Activated T-helper 1 cell treated with Interleukin-2 at 50 U/mL for 16 hours (primary cell): Measurements from ENCODE around the gene ALAS1.
"Not testable (repeated sequence)": the region's sequence is repeated elsewhere in the genome, so short reads cannot be mapped to it uniquely, and the experiment has no call there.

Source experiments
- DNase-seq: peaks from one replicate; pipeline ENCODE4 v3.0.0-alpha.2; 2020; ENCODE audit warnings: low read depth

ALAS1 gene

DNA sequence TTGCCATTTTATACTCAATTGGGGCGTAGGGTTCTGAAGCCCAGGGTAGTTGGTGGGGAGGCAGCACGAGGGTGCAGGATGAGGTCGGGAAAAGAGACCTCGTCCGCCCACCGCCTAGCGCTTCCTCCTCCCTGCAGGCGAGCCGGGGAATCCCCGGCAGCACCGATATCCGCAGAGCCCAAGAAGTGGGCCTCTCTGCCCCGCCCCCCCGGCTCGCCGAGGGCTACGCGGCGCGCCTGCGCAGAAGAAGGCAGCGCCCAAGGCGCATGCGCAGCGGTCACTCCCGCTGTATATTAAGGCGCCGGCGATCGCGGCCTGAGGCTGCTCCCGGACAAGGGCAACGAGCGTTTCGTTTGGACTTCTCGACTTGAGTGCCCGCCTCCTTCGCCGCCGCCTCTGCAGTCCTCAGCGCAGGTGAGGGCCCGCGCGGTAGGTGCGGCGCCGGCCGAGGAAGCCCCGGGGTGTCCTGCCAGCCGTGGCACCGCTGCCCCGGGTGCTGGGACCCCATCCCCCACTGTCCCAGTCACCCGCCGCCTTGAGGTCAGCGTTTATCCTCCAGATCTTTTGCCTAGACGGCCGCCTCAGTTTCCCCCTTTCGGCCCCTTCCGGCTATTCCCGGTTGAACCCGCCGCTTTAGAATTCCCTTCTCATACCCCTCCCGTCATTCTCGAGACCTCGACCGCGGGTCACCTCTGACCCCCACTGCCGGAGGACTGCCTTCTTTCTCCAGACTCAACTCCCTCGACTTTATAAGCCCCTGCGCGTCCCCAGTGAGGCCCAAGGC lies at the start of gene ALAS1:
ALAS1 (plus strand) TSS at position 319 of the 784 bp plus-strand sequence. CDS start 1,082 bp downstream, outside the sequence.
- peak; percentile 91 for DNase-seq

DNA sequence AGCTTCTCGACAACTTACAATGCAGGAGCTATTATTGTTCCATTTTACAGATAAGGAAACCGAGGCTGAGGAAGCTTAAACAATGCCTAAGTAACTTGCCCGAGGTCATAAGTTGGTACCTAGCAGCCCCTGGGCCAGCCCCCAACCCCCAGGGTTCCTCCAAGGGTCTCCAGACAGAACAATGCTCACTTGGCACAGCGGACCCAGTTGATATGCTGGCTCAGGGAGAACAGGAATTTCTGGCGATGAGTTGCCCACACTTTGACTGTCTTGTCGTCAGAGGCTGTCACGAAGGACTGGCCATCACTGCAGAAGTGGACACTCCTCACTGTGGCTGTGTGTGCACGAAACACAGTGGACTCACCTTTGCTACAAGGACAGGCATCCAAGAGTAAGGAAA lies 48.9 kb upstream of the ALAS1 start:
- DNase-seq: no peak

DNA sequence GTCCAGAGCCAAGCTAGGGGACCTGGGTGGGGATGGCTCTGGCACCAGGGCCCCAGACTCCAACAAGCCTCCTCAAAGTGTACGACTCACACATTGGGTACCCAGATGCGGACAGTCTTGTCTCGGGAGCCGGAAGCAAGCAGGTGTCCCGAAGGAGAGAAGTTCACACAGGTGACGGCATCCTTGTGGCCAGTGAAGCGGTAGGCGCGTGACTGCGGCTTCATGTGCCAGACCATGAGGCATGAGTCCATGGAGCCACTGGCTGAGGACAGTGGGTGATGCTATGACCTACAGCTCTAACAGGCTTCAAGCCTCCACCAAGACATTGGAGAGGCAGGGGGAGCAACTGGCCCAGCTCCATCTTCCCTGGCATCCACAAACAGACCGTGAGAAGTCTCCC lies 48.2 kb upstream of the ALAS1 start:
- no peak for DNase-seq

DNA sequence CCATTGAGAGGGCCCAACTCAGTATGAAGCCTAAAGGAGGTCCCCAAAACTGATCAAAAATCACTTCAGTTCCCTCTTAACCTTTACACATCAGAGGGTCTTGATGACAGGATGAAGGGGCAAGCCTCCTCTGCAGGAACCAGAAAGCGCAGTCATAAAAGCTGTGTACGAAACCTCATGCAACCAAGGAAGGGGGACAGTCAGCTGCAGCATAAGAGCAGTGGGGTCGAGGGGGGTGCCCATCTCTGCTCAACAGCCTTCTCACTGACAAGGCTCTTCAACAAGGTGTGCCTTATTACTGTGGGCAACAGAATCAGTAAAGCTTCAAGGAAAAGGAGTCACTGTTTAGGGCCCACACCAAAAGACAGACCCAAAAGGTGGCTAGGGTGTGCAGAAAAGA lies 47.6 kb upstream of the ALAS1 start:
- DNase-seq: no peak

DNA sequence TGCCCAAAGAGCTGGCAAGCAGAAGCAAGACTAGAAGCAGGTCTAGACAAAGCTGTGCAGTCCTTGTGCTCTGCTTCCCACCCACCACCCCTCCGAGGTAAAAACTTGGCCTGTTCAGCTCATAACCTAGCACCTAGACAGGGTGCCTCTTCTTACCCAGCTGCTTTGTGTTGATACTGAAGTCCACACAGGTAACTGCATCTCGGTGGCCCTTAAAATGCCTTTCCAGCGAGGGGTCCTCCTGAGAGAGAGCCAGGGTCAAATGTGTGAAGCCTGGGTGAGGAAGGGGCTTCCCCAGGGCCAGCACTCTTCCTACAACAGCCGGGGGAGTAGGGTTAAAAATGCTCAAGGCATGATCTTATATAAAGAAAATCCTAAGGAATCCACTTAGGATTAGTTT lies 47.1 kb upstream of the ALAS1 start:
- no peak for DNase-seq

DNA sequence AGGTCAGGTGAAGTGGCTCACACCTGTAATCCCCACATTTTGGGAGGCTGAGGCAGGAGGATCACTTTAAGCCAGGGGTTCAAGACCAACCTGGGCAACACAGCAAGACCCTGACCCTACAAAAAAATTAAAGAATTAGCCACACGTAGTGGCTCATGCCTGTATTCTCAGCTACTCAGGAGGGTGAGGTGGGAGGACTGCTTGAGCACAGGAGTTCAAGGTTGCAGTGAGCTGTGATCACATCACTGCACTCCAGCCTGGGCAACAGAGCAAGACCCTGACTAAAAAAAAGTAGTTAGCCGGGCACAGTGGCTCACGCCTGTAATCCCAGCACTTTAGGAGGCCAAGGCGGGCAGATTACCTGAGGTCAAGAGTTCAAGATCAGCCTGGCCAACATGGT lies 46.0 kb upstream of the ALAS1 start:
- DNase-seq: not testable (repeated sequence)

DNA sequence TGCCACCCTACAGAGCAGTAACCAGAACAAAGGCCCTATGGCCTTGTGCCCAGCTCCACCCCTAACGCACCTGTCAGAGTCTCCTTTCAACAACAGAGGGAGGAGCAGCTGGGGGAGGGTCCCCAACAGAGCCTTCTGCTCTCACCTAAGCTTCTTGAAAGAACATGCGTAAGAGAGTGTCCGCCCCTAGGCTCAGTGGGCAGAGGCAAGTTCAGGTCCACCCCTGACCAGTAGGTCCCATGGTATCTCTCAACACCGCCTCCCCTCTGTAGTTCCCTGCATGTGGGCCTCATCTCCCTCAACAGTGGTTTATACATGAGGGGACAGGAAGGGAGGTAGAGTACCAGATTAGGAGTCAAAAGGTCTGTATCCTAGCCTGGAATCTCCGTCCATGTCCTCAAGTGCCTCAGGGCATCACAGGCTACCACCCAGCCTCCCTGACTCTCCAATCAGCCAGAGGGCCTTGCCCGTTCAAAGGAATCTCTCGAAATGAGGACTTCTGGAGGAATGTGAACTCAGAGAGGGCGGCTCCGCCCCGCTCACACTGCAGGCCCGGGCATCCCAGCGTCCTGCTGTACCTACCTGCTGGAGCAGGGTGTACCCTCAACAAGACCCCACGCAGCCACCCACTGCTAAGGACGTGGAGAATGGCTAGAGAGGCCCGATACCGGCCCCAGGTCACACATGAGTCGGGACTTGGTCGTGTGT lies 44.4 kb upstream of the ALAS1 start:
- DNase-seq: no peak

DNA sequence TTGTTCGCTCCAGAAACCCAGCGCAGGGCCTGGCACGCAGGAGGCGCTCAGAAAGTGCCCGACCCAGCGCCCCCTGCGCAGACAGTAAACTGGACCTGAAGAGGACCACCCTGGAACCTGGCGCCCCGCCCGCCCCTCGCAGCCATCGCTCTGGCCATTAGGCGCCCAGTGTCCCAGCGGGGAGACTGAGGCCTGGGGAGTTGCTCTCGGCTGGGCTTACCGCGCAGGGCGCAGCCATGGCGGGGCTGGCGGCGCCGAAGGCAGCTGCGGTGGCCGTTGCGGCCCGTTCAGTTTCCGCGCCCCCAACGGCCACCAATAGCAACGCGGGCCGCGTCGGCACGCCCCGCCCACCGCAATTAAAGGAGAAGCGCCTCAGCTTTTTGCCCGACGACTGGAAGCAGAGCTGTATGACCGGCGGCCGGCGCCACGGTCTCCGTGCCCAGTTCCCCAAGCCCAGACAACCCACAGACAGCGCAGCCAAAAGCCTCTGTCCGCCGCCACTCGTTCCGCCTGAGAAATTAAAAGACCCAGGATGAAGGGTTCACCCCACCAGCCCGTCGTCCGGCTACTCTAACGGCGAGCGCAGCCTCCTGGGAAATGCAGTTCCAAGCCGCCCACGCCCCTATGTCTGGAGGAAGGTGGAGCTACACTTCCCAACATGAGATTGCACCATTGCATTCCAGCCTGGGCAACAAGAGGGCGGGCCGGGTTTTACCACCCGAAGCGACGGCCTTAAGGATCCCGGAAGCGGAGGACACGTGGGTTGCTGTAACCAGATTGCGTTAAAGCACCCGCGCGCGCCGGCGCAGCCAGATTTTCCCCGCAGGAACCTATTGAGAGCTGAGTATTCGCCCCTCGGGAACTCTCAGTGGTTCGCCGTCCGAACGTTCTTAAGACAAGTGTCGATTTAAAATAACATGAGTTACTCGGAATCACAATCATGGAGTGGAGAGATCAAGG lies 43.5 kb upstream of the ALAS1 start, which contains the start of gene POC1A:
POC1A (minus strand) TSS at position 289 of the 960 bp plus-strand sequence; CDS start at position 238, 51 bp downstream.
- peak; percentile 76 for DNase-seq

DNA sequence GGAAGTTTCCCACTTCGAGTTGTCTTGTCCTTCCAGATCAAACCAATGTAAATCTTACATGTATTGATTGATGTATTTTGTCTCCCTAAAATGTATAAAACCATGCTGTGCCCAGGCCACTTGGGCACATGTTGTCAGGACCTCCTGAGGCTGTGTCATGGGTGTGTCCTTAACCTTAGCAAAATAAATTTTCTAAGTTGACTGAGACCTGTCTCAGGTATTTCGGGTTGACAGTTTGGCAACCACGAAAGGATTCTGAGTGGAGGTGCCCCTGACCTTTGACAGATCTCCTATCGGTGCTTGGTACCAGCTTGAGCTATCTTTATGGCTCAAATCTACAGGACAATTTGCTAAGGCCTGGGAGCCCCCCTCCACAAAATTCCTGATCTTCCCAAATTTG lies 42.0 kb upstream of the ALAS1 start:
- no peak for DNase-seq

DNA sequence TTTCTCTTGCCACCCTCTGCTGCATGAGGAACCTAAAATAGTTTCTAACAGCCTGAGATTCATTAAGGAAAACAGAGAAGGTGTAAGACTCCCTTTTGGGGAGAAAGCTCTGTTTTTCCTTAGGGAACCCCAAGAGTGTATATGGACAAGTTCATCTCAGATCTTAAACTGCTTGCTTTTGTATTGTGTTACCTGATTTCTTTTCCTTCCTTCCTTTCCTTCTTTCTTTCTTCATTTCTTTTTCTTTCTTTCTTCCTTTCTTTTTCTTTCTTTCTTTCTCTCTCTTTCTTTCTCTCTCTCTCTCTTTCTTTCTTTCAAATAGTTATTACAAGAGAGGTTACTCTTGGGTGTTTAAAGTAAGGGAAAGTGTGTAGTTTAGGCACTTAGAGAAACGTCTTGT lies 38.5 kb upstream of the ALAS1 start:
- DNase-seq: no peak

DNA sequence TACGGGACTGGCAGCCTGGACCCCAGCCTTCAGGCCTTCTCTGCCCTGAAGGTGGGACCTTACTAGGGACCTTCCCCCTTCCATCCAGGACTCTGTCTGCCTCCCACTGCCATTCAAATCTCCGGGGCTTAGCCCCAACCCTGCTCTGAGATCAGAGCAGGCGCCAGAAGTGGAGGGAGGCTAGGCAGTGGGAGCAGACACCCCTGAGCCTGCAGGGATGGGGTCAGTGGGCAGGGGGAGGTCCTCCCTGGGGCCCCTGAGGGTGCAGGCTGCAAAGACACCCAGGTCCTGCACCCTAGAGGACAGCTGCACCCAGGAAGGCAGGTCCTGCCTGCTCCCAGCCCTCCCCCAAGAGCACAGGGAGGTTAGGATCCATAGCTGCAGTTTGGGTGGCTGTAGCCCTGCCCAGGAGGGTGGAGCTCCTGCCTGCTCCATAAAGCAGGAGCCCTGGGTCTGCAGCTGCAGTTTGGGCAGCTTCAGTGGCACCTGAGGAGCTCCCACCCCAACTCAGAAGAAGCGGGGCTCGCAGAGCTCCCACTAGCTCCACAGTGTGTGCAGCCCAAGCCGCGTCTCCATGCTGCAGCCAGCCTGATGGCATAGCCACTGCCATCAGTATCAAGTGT lies 35.6 kb upstream of the ALAS1 start:
- no peak for DNase-seq

DNA sequence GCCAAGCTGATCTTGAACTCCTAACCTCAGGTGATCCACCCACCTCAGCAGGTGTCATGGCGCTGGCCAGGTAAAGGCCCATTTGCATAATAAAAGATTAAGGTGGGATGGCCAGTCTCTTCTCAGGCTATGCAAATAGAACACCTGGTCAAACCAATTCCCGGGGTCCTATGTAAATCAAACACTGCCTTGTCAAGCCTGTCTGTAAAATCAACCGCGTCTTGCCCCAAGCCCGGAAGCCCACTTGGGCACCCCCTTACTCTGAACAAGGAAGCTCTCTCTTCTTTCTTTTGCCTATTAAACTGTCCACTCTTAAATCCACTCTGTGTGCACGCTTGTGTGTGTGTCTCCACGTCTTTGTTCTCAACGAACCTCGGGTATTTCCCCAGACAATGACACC lies 30.7 kb upstream of the ALAS1 start:
- no peak for DNase-seq

DNA sequence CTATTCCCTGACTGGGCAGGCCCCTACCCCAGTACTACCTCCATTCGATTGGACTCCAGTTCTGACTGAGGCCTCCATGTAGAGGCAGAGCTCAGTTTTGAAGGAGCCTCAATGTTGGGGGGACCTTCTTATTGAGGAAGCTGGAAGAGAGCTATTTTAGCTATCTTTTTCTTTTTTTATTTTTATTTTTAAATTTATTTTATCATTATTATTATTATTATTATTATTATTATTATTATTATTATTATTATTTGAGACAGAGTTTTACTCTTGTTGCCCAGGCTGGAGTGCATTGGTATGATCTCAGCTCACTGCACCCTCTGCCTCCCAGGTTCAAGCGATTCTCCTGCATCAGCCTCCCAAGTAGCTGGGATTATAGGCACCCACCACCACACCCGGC lies 27.7 kb upstream of the ALAS1 start:
- not testable (repeated sequence) for DNase-seq

DNA sequence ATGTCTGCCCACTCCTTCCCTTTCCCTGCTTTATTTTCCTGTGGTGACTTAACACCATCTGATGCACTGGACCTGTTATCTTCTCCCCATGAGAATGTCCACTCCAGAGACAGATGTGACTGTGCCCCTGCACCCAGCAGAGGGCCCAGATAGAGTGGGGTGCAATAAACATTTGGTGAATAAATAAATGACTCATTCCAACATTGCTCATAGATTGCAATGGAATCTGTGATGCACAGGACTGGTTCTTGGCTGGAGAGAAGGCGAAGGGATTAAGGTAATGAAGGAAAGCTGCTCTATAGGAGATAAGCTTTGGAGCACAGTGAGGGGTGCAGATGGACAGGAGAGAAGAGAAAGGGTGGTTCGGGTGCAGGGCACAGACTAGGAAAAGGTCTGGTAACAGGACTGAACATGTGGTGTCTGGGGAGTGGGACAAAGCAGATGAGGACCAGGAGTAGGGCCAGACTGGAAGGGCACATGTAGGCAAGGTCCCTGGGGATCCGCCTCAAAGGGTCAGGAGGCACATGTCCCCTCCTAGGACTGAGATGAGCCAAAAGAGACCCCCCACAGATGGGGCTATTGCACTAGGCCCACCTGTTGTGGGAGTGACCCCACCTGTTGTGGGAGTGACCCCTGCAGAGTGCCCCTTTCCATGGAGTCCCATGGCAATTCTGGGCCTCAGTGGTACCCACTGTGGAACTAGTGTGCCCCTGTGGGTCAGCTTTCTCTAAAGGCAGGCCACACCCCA lies 26.3 kb upstream of the ALAS1 start:
- no peak for DNase-seq

DNA sequence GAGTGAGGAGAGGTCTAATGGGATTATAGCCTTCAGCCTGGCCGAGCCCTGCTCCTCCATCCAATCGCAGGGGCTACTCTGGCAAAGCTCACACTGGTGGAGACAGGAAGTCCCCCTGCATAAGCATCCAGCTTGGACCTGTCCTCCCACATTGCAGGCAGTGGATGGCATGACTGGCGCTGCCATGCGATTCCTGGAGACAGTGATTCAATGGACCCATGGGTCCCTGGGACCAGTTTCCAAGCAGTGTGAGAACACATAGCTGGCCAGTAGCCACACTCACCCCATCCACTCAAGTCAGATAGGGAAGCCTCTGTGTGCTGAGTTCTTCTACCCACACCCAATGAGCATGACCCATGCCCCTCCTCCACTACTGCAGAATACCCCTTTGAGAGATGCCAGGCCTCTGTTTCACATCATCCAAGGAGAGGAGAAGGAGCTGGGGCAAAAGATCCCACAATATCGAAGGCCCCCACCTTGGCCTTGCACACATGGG lies 25.6 kb upstream of the ALAS1 start:
- DNase-seq: no peak

DNA sequence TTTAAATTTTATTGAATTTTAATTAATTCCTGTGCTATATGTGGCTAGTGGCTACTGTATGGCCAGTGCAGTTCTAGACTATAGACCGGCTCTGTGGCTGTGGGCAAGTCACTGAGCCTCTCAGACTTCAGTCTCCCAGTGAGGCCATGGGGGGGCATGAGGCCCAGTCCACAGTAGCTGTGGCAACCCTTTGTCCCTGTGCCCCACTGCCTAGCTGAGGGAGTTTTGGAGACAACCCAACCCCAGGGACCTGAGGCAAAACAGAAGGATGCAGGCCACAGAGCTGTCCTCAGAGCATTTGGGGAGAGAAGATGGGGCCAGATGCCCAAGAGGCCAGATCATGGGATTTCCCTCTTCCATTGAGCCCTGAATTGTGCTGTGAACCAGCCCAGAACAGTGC lies 24.9 kb upstream of the ALAS1 start:
- DNase-seq: no peak

DNA sequence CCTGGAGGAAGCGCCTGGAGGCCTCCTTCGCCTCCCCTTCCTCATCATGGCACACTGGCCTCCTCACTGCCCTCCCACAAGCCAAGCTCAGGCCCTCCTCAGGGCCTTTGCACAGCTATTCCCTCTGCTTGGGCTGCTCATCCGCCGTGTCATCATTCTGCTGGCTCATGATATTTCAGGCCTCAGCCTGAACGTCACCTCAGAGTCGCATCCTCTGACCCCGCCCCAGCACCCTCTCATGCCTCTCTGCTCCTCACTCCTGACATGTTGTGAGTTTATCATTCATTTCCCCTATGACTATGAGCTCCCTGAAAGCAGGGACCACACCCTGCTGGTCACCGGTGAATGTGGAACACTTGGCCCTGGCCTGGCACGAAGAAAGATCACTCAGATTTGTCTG lies 23.1 kb upstream of the ALAS1 start:
- no peak for DNase-seq

DNA sequence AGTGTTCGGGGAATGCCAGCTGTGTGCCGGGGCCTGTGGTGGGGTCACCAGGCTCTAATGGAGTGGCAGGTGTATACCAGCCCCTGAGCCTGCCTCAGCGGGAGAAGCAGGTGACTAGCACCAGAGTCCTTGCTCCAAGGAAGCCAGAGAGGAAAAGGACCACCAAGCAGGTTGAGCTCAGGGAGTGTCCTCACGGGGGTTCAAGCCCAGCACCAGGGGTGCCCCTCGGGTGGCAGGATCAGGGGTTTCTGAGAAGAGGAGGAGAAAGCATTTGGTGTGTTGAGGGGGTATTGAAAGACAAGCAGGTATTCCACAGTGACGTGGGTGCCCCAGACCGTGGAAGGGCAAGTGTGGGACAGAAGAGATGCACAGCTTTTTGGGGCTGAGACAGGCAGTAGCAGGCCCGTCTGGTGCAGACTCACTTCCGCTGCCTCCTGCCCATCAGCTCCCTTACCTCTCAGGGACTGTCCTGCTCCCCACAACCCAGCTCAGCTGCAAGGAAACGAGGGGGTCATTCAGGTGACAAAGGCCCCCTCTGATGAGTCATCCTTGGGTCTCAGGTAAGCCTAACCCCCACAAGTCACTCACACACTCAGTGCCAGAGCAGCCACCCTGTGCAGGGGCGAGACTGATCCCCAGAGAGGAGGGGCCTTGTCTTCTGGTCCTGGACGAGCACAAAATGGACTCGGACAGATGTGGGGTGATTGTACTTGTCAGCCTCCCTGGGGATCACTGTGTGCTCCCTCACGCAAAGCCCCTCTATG lies 22.4 kb upstream of the ALAS1 start:
- DNase-seq: no peak

DNA sequence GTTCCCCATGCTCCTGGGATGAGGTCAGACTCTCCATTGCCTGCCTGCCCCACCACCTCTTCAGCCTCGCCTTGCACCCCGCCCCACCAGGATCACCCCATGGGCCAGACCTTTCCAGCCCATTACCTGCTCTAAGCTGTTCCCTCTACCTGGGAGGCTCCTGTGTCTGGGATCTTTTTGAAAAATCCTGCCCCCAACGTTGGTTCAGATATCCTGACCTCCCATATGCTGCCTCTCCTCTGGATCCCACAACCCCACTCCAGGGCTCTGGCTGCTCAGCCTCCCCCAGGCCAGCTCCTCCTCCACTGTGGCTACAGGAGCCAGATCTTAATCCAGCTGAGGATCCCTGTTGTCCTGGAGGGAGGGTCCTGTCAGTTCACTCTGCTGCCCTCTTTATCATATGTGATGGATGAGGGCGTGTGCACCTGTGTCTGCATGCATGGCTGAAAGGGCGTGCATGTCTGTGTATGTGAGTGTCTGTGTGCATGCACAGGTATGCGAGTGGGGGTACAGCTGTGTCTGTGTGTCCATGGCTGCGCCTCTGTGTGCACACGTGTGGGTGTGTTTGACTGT lies 21.7 kb upstream of the ALAS1 start:
- no peak for DNase-seq
